K562 (cell line): ENCODE results near the gene HAUS1. TPM values are rescaled to one million over a fixed set of nuclear protein-coding genes. Genes with fewer than 3 reads are reported as not detected.

Source experiments
- C11orf30 ChIP-seq: fragments of 450-650 bp; IDR thresholded peaks from 2 replicates; pipeline ENCODE4 v1.6.1; 2016; ENCODE audit warnings: low read depth, mild to moderate bottlenecking
- DNMT1 ChIP-seq: fragments of 450-650 bp; IDR thresholded peaks from 2 replicates; pipeline ENCODE4 v1.6.1; 2016; ENCODE audit warnings: antibody characterized with exemption, mild to moderate bottlenecking
- MCM7 ChIP-seq, 2 experiments: fragments of 450-650 bp; IDR thresholded peaks; 2 replicates each; pipeline ENCODE4 v1.6.1; 2016 to 2018
- NCOA2 ChIP-seq, 2 experiments: fragments of 450-650 bp; IDR thresholded peaks; 2 replicates each; pipeline ENCODE4 v1.6.1; 2018; ENCODE audit warnings: mild to moderate bottlenecking in 2 of 2, moderate library complexity in 1 of 2; ENCODE audit not compliant: partially characterized antibody in 2 of 2
- POU5F1 ChIP-seq: fragments of 150-350 bp; IDR thresholded peaks from 2 replicates; pipeline ENCODE4 v1.6.1; 2014; ENCODE audit warnings: borderline replicate concordance, low read length, low read depth, mild to moderate bottlenecking; ENCODE audit not compliant: partially characterized antibody
- SP2 ChIP-seq: IDR thresholded peaks from 2 replicates; pipeline ENCODE4 v1.6.1; 2011; ENCODE audit warnings: mild to moderate bottlenecking, low read depth, low read length, moderate library complexity; ENCODE audit not compliant: poor library complexity, severe bottlenecking; ENCODE audit errors: extremely low read depth
- ZNF551 ChIP-seq: fragments of 250-450 bp; sonication (Bioruptor Pico); IDR thresholded peaks from 2 replicates; pipeline ENCODE4 v1.5.0; 2021; ENCODE audit warnings: mild to moderate bottlenecking, moderate library complexity
- ZNF76 ChIP-seq: fragments of 250-450 bp; sonication (Bioruptor Pico); IDR thresholded peaks from 2 replicates; pipeline ENCODE4 v1.4.0; 2020; ENCODE audit warnings: mild to moderate bottlenecking, moderate library complexity, borderline replicate concordance
- polyA plus RNA-seq, 8 experiments: library from polyadenylated mRNA; depleted of rRNA in 4 of 8; stranded (reverse) in 5 of 8; unstranded in 3 of 8; fragments of >200 nt; fragmentation: Nextera tagmentation in 2 of 8; fragmentation: Illumina TruSeq in 1 of 8; extraction: Ambion mirVana in 2 of 8; extraction: Trizol in 1 of 8; gene quantifications; 2 replicates each; pipeline versions ENCODE4 v1.2.1 to v1.2.3, GENCODE V29; 2011 to 2014; ENCODE audit warnings: inconsistent platforms in 1 of 8, missing spikeins in 1 of 8
- total RNA-seq, 7 experiments: library from RNA; depleted of rRNA in 6 of 7; stranded (reverse); fragments of >200 nt in 6 of 7; fragmentation: Illumina TruSeq in 2 of 7; extraction: Trizol in 2 of 7; gene quantifications; 2 replicates each; pipeline versions ENCODE4 v1.2.1 to v1.2.3, GENCODE V29; 2011 to 2021; ENCODE audit warnings: low replicate concordance in 1 of 7
- TF ChIP-seq, protein P1 (sequence below), 2 experiments: fragments of 450-650 bp; IDR thresholded peaks; 2 replicates each; pipeline ENCODE4 v1.6.1; 2016; ENCODE audit warnings: mild to moderate bottlenecking in 2 of 2, borderline replicate concordance in 1 of 2, low read depth in 1 of 2, moderate library complexity in 1 of 2
- TF ChIP-seq, protein P2 (sequence below): fragments of 250-450 bp; sonication (Bioruptor Pico); IDR thresholded peaks from 2 replicates; pipeline ENCODE4 v1.4.0; 2020; ENCODE audit warnings: mild to moderate bottlenecking, moderate library complexity
- TF ChIP-seq, protein P3 (sequence below), 2 experiments: fragments of 450-650 bp; conservative IDR thresholded peaks; 2 replicates each; pipeline ENCODE4 v1.6.1; 2017; ENCODE audit warnings: mild to moderate bottlenecking in 2 of 2, moderate library complexity in 2 of 2

Gene HAUS1
- total and polyA plus RNA-seq, 9 of the 15 experiments (the other 6 are each of a cell fraction or from before 2014, with no cell fraction given) = 45.6 to 135 (median 76.3) TPM

- TF ChIP-seq, protein P1, sequence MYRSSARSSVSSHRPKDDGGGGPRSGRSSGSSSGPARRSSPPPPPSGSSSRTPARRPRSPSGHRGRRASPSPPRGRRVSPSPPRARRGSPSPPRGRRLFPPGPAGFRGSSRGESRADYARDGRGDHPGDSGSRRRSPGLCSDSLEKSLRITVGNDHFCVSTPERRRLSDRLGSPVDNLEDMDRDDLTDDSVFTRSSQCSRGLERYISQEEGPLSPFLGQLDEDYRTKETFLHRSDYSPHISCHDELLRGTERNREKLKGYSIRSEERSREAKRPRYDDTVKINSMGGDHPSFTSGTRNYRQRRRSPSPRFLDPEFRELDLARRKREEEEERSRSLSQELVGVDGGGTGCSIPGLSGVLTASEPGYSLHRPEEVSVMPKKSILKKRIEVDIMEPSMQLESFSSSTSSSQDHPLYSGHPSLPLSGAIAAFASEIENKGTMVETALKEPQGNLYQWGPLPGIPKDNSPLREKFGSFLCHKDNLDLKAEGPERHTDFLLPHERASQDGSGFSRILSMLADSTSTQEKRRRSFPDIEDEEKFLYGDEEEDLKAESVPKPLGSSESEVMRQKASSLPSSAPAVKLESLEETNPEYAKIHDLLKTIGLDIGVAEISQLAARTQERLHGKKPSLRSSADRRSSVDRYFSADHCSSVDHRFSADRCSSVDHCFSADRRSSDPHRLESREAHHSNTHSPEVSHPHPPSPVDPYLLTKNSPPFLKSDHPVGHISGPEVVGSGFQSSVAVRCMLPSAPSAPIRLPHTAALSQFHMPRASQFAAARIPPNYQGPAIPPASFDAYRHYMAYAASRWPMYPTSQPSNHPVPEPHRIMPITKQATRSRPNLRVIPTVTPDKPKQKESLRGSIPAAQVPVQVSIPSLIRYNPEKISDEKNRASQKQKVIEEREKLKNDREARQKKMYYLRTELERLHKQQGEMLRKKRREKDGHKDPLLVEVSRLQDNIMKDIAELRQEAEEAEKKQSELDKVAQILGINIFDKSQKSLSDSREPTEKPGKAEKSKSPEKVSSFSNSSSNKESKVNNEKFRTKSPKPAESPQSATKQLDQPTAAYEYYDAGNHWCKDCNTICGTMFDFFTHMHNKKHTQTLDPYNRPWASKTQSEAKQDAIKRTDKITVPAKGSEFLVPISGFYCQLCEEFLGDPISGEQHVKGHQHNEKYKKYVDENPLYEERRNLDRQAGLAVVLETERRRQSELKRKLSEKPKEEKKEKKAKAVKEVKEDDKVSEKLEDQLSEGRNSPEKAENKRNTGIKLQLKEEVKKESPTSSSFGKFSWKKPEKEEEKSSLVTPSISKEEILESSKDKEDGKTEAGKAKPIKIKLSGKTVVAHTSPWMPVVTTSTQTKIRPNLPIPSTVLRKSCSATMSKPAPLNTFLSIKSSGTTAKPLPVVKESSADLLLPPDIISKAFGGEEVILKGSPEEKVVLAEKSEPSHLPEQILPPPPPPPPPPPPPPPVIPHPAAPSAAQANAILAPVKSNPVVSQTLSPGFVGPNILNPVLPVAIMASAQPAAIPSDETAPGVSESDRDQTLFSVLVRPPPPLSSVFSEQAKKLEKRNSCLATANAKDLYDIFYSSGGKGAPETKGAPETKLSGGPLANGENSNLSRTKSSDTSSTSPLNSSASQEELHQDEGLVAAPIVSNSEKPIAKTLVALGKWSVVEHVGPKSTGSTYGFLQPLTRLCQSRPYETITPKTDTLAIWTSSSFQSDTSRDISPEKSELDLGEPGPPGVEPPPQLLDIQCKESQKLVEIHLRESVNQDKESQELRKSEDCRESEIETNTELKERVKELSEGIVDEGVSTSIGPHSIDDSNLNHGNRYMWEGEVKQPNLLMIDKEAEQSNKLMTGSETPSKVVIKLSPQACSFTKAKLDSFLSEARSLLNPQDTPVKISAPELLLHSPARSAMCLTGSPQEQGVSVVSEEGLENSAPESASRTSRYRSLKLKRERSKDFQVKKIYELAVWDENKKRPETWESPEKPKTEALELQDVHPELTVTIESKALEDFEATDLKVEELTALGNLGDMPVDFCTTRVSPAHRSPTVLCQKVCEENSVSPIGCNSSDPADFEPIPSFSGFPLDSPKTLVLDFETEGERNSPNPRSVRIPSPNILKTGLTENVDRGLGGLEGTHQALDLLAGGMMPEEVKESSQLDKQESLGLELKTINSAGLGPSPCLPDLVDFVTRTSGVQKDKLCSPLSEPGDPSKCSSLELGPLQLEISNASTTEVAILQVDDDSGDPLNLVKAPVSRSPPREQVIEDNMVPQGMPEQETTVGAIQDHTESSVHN (IDR thresholded peaks at IDR 0.05; ENCODE audit: borderline replicate concordance in 1 of 2, low read depth in 1 of 2) = no peak
- no peak for TF ChIP-seq ZNF551 (CRISPR knock-in tag)
- TF ChIP-seq SP2 = peak; percentile 91
- TF ChIP-seq, protein P2, sequence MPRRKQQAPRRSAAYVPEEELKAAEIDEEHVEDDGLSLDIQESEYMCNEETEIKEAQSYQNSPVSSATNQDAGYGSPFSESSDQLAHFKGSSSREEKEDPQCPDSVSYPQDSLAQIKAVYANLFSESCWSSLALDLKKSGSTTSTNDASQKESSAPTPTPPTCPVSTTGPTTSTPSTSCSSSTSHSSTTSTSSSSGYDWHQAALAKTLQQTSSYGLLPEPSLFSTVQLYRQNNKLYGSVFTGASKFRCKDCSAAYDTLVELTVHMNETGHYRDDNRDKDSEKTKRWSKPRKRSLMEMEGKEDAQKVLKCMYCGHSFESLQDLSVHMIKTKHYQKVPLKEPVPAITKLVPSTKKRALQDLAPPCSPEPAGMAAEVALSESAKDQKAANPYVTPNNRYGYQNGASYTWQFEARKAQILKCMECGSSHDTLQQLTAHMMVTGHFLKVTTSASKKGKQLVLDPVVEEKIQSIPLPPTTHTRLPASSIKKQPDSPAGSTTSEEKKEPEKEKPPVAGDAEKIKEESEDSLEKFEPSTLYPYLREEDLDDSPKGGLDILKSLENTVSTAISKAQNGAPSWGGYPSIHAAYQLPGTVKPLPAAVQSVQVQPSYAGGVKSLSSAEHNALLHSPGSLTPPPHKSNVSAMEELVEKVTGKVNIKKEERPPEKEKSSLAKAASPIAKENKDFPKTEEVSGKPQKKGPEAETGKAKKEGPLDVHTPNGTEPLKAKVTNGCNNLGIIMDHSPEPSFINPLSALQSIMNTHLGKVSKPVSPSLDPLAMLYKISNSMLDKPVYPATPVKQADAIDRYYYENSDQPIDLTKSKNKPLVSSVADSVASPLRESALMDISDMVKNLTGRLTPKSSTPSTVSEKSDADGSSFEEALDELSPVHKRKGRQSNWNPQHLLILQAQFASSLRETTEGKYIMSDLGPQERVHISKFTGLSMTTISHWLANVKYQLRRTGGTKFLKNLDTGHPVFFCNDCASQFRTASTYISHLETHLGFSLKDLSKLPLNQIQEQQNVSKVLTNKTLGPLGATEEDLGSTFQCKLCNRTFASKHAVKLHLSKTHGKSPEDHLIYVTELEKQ = no peak
- TF ChIP-seq, protein P3, sequence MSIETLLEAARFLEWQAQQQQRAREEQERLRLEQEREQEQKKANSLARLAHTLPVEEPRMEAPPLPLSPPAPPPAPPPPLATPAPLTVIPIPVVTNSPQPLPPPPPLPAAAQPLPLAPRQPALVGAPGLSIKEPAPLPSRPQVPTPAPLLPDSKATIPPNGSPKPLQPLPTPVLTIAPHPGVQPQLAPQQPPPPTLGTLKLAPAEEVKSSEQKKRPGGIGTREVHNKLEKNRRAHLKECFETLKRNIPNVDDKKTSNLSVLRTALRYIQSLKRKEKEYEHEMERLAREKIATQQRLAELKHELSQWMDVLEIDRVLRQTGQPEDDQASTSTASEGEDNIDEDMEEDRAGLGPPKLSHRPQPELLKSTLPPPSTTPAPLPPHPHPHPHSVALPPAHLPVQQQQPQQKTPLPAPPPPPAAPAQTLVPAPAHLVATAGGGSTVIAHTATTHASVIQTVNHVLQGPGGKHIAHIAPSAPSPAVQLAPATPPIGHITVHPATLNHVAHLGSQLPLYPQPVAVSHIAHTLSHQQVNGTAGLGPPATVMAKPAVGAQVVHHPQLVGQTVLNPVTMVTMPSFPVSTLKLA (conservative IDR thresholded peaks at IDR 0.05) = peak; percentile 50 to 81; a peak in 2 of 4 replicates
- no peak for TF ChIP-seq NCOA2 (IDR thresholded peaks at IDR 0.05; ENCODE audit: partially characterized antibody in 2 of 2)
- TF ChIP-seq DNMT1 = no peak
- no peak for TF ChIP-seq POU5F1
- TF ChIP-seq MCM7 (IDR thresholded peaks at IDR 0.05) = no peak
- no peak for TF ChIP-seq ZNF76
- TF ChIP-seq C11orf30 = peak; percentile 72
Observed at GRCh38 chr18:46173393-46174341, 69.5 kb downstream of the HAUS1 start (continued).
